DMS53 treated with DMSO at 0.1 percent for 48 hours (cell line): ENCODE results near the gene SLC44A1.

Experiments
- DNase-seq: peaks from one replicate; lab custom pipeline; 2025; ENCODE audit not compliant: unreplicated experiment; lab: John Stamatoyannopoulos, UW

The SLC44A1 gene

GRCh38 chr9:105269593-105269992 is 25.1 kb downstream of the SLC44A1 start:
- no peak for DNase-seq

GRCh38 chr9:105270711-105271110 is 26.3 kb downstream of the SLC44A1 start:
- no peak for DNase-seq

GRCh38 chr9:105273731-105274130 is 29.3 kb downstream of the SLC44A1 start:
- DNase-seq, result no peak

- DNase-seq, result no peak
Measured at GRCh38 chr9:105275111-105275510, 30.7 kb downstream of the SLC44A1 start.

GRCh38 chr9:105275938-105276337 is 31.5 kb downstream of the SLC44A1 start:
- DNase-seq, result no peak

GRCh38 chr9:105278751-105279150 is 34.3 kb downstream of the SLC44A1 start:
- DNase-seq, result no peak

- no peak for DNase-seq
Measured at GRCh38 chr9:105280691-105281090, 36.2 kb downstream of the SLC44A1 start.

- DNase-seq, result no peak
Measured at GRCh38 chr9:105281272-105281671, 36.8 kb downstream of the SLC44A1 start.

GRCh38 chr9:105281926-105282325 is 37.5 kb downstream of the SLC44A1 start:
- no peak for DNase-seq

- DNase-seq, result no peak
Measured at GRCh38 chr9:105282870-105283621, 38.6 kb downstream of the SLC44A1 start.

GRCh38 chr9:105283795-105284194 is 39.3 kb downstream of the SLC44A1 start:
- no peak for DNase-seq

- no peak for DNase-seq
Measured at GRCh38 chr9:105284463-105284862, 40.0 kb downstream of the SLC44A1 start.

GRCh38 chr9:105286098-105286497 is 41.6 kb downstream of the SLC44A1 start:
- no peak for DNase-seq

- no peak for DNase-seq
Measured at GRCh38 chr9:105289305-105289704, 44.9 kb downstream of the SLC44A1 start.

GRCh38 chr9:105290418-105290817 is 46.0 kb downstream of the SLC44A1 start:
- no peak for DNase-seq

GRCh38 chr9:105290954-105291353 is 46.5 kb downstream of the SLC44A1 start:
- DNase-seq, result no peak

- no peak for DNase-seq
Measured at GRCh38 chr9:105291422-105291859, 47.0 kb downstream of the SLC44A1 start.

- no peak for DNase-seq
Measured at GRCh38 chr9:105291938-105292337, 47.5 kb downstream of the SLC44A1 start.

GRCh38 chr9:105293408-105293807 is 49.0 kb downstream of the SLC44A1 start:
- DNase-seq, result no peak

GRCh38 chr9:105295201-105295550 is 50.7 kb downstream of the SLC44A1 start:
- DNase-seq, result no peak

GRCh38 chr9:105295986-105296385 is 51.5 kb downstream of the SLC44A1 start:
- no peak for DNase-seq

GRCh38 chr9:105296445-105296844 is 52.0 kb downstream of the SLC44A1 start:
- DNase-seq, result no peak

GRCh38 chr9:105296877-105297287 is 52.4 kb downstream of the SLC44A1 start:
- no peak for DNase-seq
